Measurements from ENCODE around the gene CAMTA1. TPM values are rescaled to one million over a fixed set of nuclear protein-coding genes. Genes with fewer than 3 reads are reported as not detected.

The CAMTA1 gene
- total RNA-seq, 5 donors from 2014 or later (not counting 1 experiment from before 2014, with no cell fraction given): 29.7 to 37.4 (median 34.6) TPM

DNA sequence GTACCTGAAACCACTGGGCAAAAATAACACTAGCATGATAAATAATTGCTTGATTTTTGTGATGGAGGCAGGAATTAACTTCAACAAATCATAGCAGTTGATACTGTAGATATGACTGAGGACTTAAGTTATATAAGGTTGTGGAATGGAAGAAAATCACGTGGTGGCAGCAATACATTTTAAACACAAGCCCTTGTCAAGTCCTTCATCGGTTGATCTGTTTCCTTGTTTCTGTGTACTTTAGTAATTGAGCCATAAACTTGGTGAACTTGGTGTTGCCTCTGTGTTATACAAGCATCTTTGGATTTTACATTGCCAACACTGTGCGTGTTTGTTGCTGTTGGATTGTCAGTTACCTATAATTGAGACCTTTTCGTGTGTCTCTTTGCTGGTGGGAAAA, 114.4 kb downstream of the CAMTA1 start:
- Histone ChIP-seq H3K9me3 (no peaks in the 10 kb centered on the region), H3K4me1 (ENCODE audit: control insufficient read depth in 1 of 2, extremely low read depth in 1 of 2, insufficient read depth in 2 of 2, low read length in 2 of 2) (no peaks in the 10 kb centered on the region), H3K36me3 (ENCODE audit: control insufficient read depth in 2 of 2, extremely low read depth in 1 of 2, insufficient read depth in 1 of 2, low read length in 1 of 2) (no peaks in the 10 kb centered on the region), H3K27ac (ENCODE audit: low read length) (no peak overlapping the region), H3K27me3 (replicated peaks in 1 of 2; ENCODE audit: control insufficient read depth in 2 of 2, extremely low read depth in 1 of 2, insufficient read depth in 2 of 2, low read length in 1 of 2) (no peaks in the 10 kb centered on the region), H3K4me3 (ENCODE audit: control insufficient read depth in 1 of 2, extremely low read depth in 1 of 2, low read length in 1 of 2) (no peak overlapping the region)
- DNase-seq: no peak
- CTCF ChIA-PET: interaction anchor here in 1 of 2 donors (0.5 kb wide), 1 partner anchor 27 kb away, joined by 3 read pairs; no protein-coding TSS in a partner anchor
- no peak for ATAC-seq (replicated peaks in 1 of 4)
- Mint-ChIP-seq H3K4me1 (no peaks in the 10 kb centered on the region), H3K27ac (no peak overlapping the region), H3K27me3 (no peaks in the 10 kb centered on the region), H3K9me3 (no peaks in the 10 kb centered on the region), H3K36me3 (no peaks in the 10 kb centered on the region), H3K4me3 (no peak overlapping the region)
- POLR2A ChIA-PET: interaction anchor here in 1 of 2 donors (0.6 kb wide), 1 partner anchor 781 kb away, joined by 3 read pairs; no protein-coding TSS in a partner anchor
- 88% methylated on average over 1 of the region's 4 CpGs for whole genome bisulfite sequencing (ENCODE audit: insufficient coverage)

DNA sequence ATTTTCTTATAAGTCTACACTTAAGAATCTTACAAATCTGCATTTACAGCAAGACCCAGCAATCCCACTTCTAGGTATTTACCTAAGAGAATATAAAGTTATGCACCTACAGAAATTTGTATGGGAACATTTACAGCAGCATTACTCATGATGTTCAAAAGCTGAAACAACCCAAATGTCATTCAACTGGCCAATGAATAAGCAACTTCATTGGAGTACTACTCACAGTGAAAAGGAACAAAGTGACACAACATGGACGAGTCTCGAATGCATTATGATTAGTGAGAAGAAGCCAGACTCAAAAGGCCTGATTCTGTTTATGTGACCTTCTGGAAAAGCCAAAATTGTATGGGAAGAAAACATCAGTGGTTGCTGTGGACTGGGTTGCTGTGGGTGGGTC, 116.9 kb downstream of the CAMTA1 start:
- WGBS (ENCODE audit: insufficient coverage): 20% methylated on average over 1 of the region's 2 CpGs
- H3K4me3 ChIP-seq (ENCODE audit: control insufficient read depth in 1 of 2, extremely low read depth in 1 of 2, low read length in 1 of 2): no peak overlapping the region
- H3K27me3 ChIP-seq (replicated peaks in 1 of 2; ENCODE audit: control insufficient read depth in 2 of 2, extremely low read depth in 1 of 2, insufficient read depth in 2 of 2, low read length in 1 of 2): peaks cover 0 to under 1% of the 10 kb centered on the region in 2 experiments
- no peaks in the 10 kb centered on the region for H3K9me3 ChIP-seq
- POLR2A ChIA-PET: no interaction called here
- H3K9me3 Mint-ChIP-seq: no peaks in the 10 kb centered on the region
- no peak overlapping the region for H3K27ac ChIP-seq (ENCODE audit: low read length)
- no peaks in the 10 kb centered on the region for H3K36me3 Mint-ChIP-seq
- H3K4me1 Mint-ChIP-seq: peaks cover 2 to 4% (median 4%) of the 10 kb centered on the region in 3 donors
- CTCF ChIA-PET: no interaction called here
- H3K36me3 ChIP-seq (ENCODE audit: control insufficient read depth in 2 of 2, extremely low read depth in 1 of 2, insufficient read depth in 1 of 2, low read length in 1 of 2): no peaks in the 10 kb centered on the region
- H3K4me1 ChIP-seq (ENCODE audit: control insufficient read depth in 1 of 2, extremely low read depth in 1 of 2, insufficient read depth in 2 of 2, low read length in 2 of 2): peaks cover 0 to 1% of the 10 kb centered on the region in 2 experiments
- ATAC-seq (replicated peaks in 1 of 4) (no peak), DNase-seq (no peak)
- H3K4me3 Mint-ChIP-seq: no peak overlapping the region
- H3K27me3 Mint-ChIP-seq: no peaks in the 10 kb centered on the region
- no peak overlapping the region for H3K27ac Mint-ChIP-seq

DNA sequence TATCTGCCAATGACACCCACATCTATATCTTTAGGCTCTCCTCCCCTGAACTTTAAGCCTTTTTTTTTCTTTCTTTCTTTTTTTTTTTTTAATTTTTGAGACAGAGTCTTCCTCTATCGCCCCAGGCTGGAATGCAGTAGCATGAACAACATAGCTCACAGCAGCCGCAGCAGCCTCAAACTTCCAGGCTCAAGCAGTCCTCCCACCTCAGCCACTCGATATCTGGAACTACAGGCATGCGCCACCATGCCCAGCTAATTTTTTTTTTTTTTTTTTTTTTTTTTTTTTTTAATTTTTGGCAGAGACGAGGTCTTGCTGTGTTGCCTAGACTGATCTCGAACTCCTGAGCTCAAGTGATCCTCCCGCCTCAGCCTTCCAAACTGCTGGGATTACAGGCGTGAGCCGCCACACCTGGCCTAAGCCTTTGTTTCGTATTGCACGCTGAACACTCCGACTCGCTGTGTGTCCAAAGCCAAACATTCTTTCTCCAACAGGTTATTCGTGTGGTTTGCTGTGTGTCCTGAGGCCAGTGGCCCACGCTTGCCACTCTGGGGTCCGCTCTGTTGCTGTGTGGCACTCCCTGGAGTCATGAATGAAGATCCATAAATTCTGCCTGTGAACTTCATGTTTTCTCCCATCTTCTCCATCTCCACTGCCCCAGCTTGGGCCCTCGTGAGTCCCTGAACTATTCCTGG, 119.4 kb downstream of the CAMTA1 start:
- H3K4me3 Mint-ChIP-seq: no peak overlapping the region
- WGBS (ENCODE audit: insufficient coverage): 94% methylated on average over 12 of the region's 17 CpGs
- POLR2A ChIA-PET: interaction anchor here in 1 of 2 donors (0.6 kb wide), 1 partner anchor 96 kb away, joined by 6 read pairs; no protein-coding TSS in a partner anchor
- H3K36me3 Mint-ChIP-seq: no peaks in the 10 kb centered on the region
- no peak for ATAC-seq (replicated peaks in 1 of 4)
- H3K9me3 Mint-ChIP-seq: no peaks in the 10 kb centered on the region
- H3K27me3 Mint-ChIP-seq: peaks cover 3% of the 10 kb centered on the region in 2 donors
- peaks cover 5 to 10% (median 6%) of the 10 kb centered on the region in 3 donors for H3K4me1 Mint-ChIP-seq
- Histone ChIP-seq H3K4me1 (ENCODE audit: control insufficient read depth in 1 of 2, extremely low read depth in 1 of 2, insufficient read depth in 2 of 2, low read length in 2 of 2) (peaks cover 0 to 9% of the 10 kb centered on the region in 2 experiments), H3K27me3 (replicated peaks in 1 of 2; ENCODE audit: control insufficient read depth in 2 of 2, extremely low read depth in 1 of 2, insufficient read depth in 2 of 2, low read length in 1 of 2) (peaks cover 0 to 16% of the 10 kb centered on the region in 2 experiments), H3K9me3 (no peaks in the 10 kb centered on the region), H3K4me3 (ENCODE audit: control insufficient read depth in 1 of 2, extremely low read depth in 1 of 2, low read length in 1 of 2) (no peak overlapping the region), H3K27ac (ENCODE audit: low read length) (no peak overlapping the region), H3K36me3 (ENCODE audit: control insufficient read depth in 2 of 2, extremely low read depth in 1 of 2, insufficient read depth in 1 of 2, low read length in 1 of 2) (no peaks in the 10 kb centered on the region)
- CTCF ChIA-PET: interaction anchor here in 1 of 2 donors (0.6 kb wide), 1 partner anchor 177 kb away, joined by 7 read pairs; no protein-coding TSS in a partner anchor
- no peak for DNase-seq
- H3K27ac Mint-ChIP-seq: no peak overlapping the region

GRCh38 chr1:6905331-6905730, 120.1 kb downstream of the CAMTA1 start:
- Histone ChIP-seq H3K36me3 (ENCODE audit: control insufficient read depth in 2 of 2, extremely low read depth in 1 of 2, insufficient read depth in 1 of 2, low read length in 1 of 2) (no peaks in the 10 kb centered on the region), H3K27ac (ENCODE audit: low read length) (no peak overlapping the region), H3K4me1 (ENCODE audit: control insufficient read depth in 1 of 2, extremely low read depth in 1 of 2, insufficient read depth in 2 of 2, low read length in 2 of 2) (peaks cover 0 to 9% of the 10 kb centered on the region in 2 experiments), H3K9me3 (no peaks in the 10 kb centered on the region), H3K4me3 (ENCODE audit: control insufficient read depth in 1 of 2, extremely low read depth in 1 of 2, low read length in 1 of 2) (no peak overlapping the region), H3K27me3 (replicated peaks in 1 of 2; ENCODE audit: control insufficient read depth in 2 of 2, extremely low read depth in 1 of 2, insufficient read depth in 2 of 2, low read length in 1 of 2) (peaks cover 0 to 23% of the 10 kb centered on the region in 2 experiments)
- Mint-ChIP-seq H3K4me1 (peaks cover 5 to 10% (median 6%) of the 10 kb centered on the region in 3 donors), H3K4me3 (no peak overlapping the region), H3K27ac (no peak overlapping the region), H3K9me3 (no peaks in the 10 kb centered on the region), H3K27me3 (peaks cover 3% of the 10 kb centered on the region in 2 donors), H3K36me3 (no peaks in the 10 kb centered on the region)
- POLR2A ChIA-PET: no interaction called here
- WGBS (ENCODE audit: insufficient coverage): 98% methylated on average over 4 of the region's 8 CpGs
- CTCF ChIA-PET: no interaction called here
- DNase-seq (no peak), ATAC-seq (replicated peaks in 1 of 4) (no peak)

- Mint-ChIP-seq H3K27ac (no peak overlapping the region), H3K9me3 (no peaks in the 10 kb centered on the region), H3K36me3 (no peaks in the 10 kb centered on the region), H3K4me1 (peaks cover 5 to 10% (median 6%) of the 10 kb centered on the region in 3 donors), H3K4me3 (no peak overlapping the region), H3K27me3 (peaks cover 3% of the 10 kb centered on the region in 2 donors)
- peaks cover 0 to 28% of the 10 kb centered on the region in 2 experiments for H3K27me3 ChIP-seq (replicated peaks in 1 of 2; ENCODE audit: control insufficient read depth in 2 of 2, extremely low read depth in 1 of 2, insufficient read depth in 2 of 2, low read length in 1 of 2)
- no peak overlapping the region for H3K27ac ChIP-seq (ENCODE audit: low read length)
- no peak for ATAC-seq (replicated peaks in 1 of 4)
- ChIA-PET POLR2A (no interaction called here), CTCF (no interaction called here)
- H3K4me3 ChIP-seq (ENCODE audit: control insufficient read depth in 1 of 2, extremely low read depth in 1 of 2, low read length in 1 of 2): no peak overlapping the region
- 92% methylated on average over 6 of the region's 7 CpGs for WGBS (ENCODE audit: insufficient coverage)
- DNase-seq: no peak
- no peaks in the 10 kb centered on the region for H3K9me3 ChIP-seq
- H3K4me1 ChIP-seq (ENCODE audit: control insufficient read depth in 1 of 2, extremely low read depth in 1 of 2, insufficient read depth in 2 of 2, low read length in 2 of 2): peaks cover 0 to 9% of the 10 kb centered on the region in 2 experiments
- no peaks in the 10 kb centered on the region for H3K36me3 ChIP-seq (ENCODE audit: control insufficient read depth in 2 of 2, extremely low read depth in 1 of 2, insufficient read depth in 1 of 2, low read length in 1 of 2)
Measured at GRCh38 chr1:6905790-6906189, 120.5 kb downstream of the CAMTA1 start.

GRCh38 chr1:6906783-6907182, 121.5 kb downstream of the CAMTA1 start:
- Mint-ChIP-seq H3K36me3 (no peaks in the 10 kb centered on the region), H3K27ac (no peak overlapping the region), H3K9me3 (no peaks in the 10 kb centered on the region), H3K4me1 (peaks cover 5 to 10% (median 6%) of the 10 kb centered on the region in 3 donors), H3K27me3 (peaks cover 7% of the 10 kb centered on the region in 2 donors), H3K4me3 (no peak overlapping the region)
- ChIA-PET POLR2A (no interaction called here), CTCF (no interaction called here)
- Histone ChIP-seq H3K27ac (ENCODE audit: low read length) (no peak overlapping the region), H3K4me1 (ENCODE audit: control insufficient read depth in 1 of 2, extremely low read depth in 1 of 2, insufficient read depth in 2 of 2, low read length in 2 of 2) (peaks cover 0 to 9% of the 10 kb centered on the region in 2 experiments), H3K4me3 (ENCODE audit: control insufficient read depth in 1 of 2, extremely low read depth in 1 of 2, low read length in 1 of 2) (no peak overlapping the region), H3K9me3 (no peaks in the 10 kb centered on the region), H3K27me3 (replicated peaks in 1 of 2; ENCODE audit: control insufficient read depth in 2 of 2, extremely low read depth in 1 of 2, insufficient read depth in 2 of 2, low read length in 1 of 2) (peaks cover 0 to 37% of the 10 kb centered on the region in 2 experiments), H3K36me3 (ENCODE audit: control insufficient read depth in 2 of 2, extremely low read depth in 1 of 2, insufficient read depth in 1 of 2, low read length in 1 of 2) (no peaks in the 10 kb centered on the region)
- no peak for DNase-seq
- ATAC-seq (replicated peaks in 1 of 4): no peak
- WGBS (ENCODE audit: insufficient coverage): 29% methylated on average over 4 of the region's 7 CpGs

Measured in T-cell (primary cell).